Mucosa of stomach (tissue), 1 donor: ENCODE results near the gene FAM3A.
A peak's percentile ranks its signal among the peaks of the same experiment; 100 is the strongest.
"Not testable (repeated sequence)": the region's sequence is repeated elsewhere in the genome, so short reads cannot be mapped to it uniquely, and the experiment has no call there.

Experiments
- H3K27me3 ChIP-seq: one replicate; pipeline ENCODE4 v1.7.0; 2013; ENCODE audit warnings: mild to moderate bottlenecking, low read length; ENCODE audit not compliant: control insufficient read depth, insufficient read depth
- H3K36me3 ChIP-seq: one replicate; pipeline ENCODE4 v1.7.0; 2013; ENCODE audit warnings: low read length; ENCODE audit not compliant: control insufficient read depth, insufficient read depth
- H3K4me1 ChIP-seq: one replicate; pipeline ENCODE4 v1.7.0; 2013; ENCODE audit warnings: mild to moderate bottlenecking, low read length; ENCODE audit not compliant: control insufficient read depth, insufficient read depth
- H3K4me3 ChIP-seq: one replicate; pipeline ENCODE4 v1.7.0; 2013; ENCODE audit warnings: low read length
- H3K9ac ChIP-seq: one replicate; pipeline ENCODE4 v1.7.0; 2013; ENCODE audit warnings: mild to moderate bottlenecking, low read length, moderate library complexity
- H3K9me3 ChIP-seq: one replicate; pipeline ENCODE4 v1.7.0; 2013; ENCODE audit warnings: mild to moderate bottlenecking, low read length, moderate library complexity; ENCODE audit not compliant: control insufficient read depth
- donor health status: Pancreatic carcinoma.

FAM3A gene, protein sequence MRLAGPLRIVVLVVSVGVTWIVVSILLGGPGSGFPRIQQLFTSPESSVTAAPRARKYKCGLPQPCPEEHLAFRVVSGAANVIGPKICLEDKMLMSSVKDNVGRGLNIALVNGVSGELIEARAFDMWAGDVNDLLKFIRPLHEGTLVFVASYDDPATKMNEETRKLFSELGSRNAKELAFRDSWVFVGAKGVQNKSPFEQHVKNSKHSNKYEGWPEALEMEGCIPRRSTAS

DNA sequence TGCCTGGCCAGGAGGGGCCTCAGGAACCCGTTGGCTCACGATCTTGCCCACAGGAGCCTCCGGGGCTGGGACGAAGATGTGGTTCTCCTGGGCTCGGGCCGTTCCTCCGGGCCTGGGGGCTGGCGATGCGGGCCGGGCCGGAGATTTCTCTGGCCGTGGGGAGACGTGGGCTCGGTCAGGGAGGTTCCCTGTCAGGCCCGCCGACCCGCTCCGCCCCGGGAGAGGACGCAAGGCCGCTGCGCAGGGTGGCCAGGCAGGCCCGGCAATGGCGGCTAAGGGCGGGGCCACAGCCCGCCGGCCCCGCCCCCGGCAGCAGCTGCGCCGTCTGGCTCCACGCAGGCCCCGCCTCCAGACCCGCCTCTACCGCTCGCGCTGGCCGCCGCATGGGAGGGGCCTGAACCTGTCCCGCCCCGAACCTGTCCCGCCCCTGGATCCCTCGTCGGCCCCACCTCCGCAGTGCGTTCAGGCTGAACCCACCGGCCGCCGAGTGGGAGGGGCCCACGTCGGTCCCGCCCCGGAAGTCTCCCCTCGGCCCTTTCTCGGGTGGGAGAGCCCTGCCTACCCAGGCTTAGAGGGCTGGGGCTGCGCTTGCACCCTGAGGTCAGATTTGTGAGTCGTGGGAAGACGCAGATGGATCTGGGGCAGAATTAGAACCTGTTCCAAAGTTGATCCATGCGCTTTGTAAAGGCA, at the start of gene FAM3A:
Gene FAM3A, minus strand, starts transcription at position 267 of the 690 bp plus-strand sequence. CDS start 460 bp downstream, outside the sequence.
- Histone ChIP-seq H3K4me1 (peaks cover 9% of the 10 kb centered on the region), H3K36me3 (no peaks in the 10 kb centered on the region), H3K4me3 (peak within 1 kb of the TSS; percentile 77), H3K9ac (peak within 1 kb of the TSS; percentile 90), H3K27me3 (no peaks in the 10 kb centered on the region), H3K9me3 (no peaks in the 10 kb centered on the region)

DNA sequence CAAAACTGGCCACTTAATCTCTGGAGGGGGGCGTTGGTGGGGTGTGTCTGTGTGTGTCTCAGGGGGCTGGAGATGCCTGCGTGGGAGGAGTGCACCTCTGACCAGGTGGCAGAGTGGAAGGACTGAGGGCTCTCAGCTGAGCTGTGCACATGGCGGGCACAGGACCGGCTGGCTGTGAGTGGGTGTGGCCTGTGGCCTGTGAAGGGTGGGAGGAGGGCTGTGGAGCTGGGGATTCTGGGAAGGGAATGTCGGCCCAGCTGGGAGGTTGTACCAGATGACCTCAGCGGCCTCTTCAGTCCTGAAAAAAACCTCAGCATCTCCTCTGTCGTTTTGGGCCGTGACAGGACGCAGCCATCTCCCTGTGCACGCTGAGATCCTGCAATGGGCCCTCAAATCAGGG, 46.3 kb upstream of the FAM3A start:
- H3K9ac ChIP-seq, H3K9me3 ChIP-seq: not testable (repeated sequence)

DNA sequence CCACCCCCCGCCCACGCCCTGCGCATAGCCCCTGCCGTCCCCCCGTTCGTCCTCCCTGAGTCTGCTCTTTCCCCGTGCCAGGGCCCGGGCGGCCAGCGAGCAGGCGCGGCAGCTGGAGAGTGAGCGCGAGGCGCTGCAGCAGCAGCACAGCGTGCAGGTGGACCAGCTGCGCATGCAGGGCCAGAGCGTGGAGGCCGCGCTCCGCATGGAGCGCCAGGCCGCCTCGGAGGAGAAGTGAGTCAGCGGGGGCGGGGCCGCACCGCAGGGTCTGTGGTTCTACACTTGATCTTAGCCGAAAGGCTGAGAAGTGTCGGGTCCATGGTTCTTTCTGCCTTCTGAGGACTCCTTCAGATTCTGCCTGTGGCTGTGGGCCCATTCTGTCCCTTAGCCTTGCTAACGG, 44.3 kb upstream of the FAM3A start:
- not testable (repeated sequence) for H3K9ac ChIP-seq, H3K4me1 ChIP-seq, H3K36me3 ChIP-seq, H3K4me3 ChIP-seq, H3K27me3 ChIP-seq, H3K9me3 ChIP-seq

More for the DNA sequence above, 46.3 kb upstream of the FAM3A start:
- H3K27me3 ChIP-seq, H3K4me3 ChIP-seq, H3K36me3 ChIP-seq, H3K4me1 ChIP-seq: not testable (repeated sequence)

DNA sequence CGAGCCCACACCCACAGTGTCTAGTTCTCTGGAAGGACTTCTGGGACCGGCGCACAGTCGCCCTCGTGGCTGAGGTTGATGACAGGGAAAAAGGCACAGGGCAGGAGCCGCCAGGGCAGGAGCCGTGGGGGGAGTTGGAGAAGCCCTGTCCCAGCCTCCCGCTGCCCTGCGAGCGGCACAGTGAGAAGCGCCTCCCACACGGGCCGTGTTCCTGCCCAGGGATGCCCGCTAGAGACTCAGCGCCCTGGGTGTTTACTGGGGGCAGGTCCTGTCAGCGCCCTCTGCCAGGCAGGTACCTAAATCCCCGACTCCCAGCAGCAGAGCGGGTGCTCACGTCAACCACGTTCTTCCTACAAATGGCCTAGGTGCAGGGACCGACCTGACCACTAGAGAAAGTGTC, 42.9 kb upstream of the FAM3A start:
- not testable (repeated sequence) for H3K9me3 ChIP-seq, H3K9ac ChIP-seq, H3K36me3 ChIP-seq, H3K4me3 ChIP-seq, H3K27me3 ChIP-seq, H3K4me1 ChIP-seq

DNA sequence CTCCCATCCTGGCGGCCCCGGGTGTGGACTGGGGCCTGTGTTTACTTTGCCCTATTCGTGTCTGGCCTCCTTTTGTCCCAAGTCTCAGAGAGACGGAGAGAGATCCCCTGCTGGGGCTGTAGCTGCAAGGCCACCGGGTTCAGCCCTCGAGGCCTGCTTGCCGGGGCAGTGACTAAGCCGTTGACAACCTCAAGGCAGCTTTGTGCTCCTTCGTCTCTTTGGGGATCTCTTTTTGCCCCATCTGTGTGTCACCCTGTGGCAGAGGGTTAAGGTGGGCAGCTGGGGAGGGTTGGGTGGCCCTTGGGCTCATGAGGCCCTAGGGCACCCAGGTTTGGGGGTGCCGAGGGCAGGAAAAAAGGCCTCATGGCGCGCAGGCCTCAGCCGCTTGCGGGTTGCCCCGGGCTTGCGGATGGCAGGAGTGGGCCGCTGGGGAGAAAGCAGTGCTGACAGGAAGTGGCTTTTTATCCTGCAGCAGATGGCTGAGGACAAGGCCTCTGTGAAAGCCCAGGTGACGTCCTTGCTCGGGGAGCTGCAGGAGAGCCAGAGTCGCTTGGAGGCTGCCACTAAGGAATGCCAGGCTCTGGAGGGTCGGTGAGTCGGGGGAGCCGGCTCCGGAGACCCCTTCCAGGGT, 42.1 kb upstream of the FAM3A start:
- not testable (repeated sequence) for H3K4me3 ChIP-seq, H3K4me1 ChIP-seq, H3K27me3 ChIP-seq, H3K9ac ChIP-seq, H3K36me3 ChIP-seq, H3K9me3 ChIP-seq

DNA sequence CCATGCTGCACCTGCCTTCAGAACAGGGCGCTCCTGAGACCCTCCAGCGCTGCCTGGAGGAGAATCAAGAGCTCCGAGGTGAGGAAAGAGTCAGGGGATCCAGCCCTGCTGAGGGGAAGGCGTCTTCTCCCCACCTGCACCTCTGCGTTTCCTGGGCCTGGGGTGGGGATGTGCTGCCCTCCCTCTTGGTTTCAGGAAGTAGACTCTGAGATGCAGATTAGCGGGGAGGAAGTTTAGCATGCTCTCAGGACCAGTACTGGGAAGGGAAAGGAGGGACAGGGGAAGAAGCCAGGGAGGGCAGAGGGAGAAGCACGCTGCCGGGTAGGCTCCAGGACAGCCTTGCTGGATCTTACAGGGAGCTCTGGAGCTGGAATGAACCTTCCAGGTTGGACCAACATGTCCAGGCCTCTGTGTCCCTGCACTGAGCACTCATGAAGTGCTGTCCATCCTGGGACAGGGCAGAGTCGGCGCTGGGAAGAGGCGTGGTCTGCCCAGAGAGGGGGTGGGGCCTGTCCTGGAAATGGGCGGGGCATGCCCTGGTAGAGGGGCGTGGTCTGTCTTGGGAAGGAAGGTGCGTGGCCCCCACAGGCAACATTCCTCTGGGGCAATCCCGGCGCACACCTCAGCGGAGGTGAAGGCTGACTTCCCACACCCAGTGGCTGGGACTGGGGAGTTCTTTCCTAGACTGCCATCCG, 36.2 kb upstream of the FAM3A start:
- not testable (repeated sequence) for H3K9ac ChIP-seq, H3K4me1 ChIP-seq, H3K9me3 ChIP-seq, H3K4me3 ChIP-seq, H3K27me3 ChIP-seq, H3K36me3 ChIP-seq

DNA sequence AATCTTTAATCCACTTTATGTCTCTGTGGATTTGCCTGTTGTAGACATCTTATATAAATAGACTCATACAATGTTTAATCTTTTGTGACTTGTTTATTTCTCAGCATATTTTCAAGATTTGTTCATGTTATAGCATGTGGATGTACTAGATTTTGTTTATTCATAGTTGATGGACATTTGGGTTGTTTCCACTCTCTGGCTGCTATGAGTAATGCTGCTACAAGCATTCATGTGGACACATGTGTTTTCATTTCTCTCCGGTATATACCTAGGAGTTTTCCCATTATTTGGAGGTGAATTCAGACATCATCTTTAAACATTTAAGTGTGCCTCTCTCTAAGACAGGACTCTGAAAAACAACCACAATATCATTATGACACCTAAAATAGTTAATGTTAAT, 33.7 kb upstream of the FAM3A start:
- Histone ChIP-seq H3K4me3 (no peak overlapping the region), H3K9ac (no peak overlapping the region), H3K9me3 (no peaks in the 10 kb centered on the region), H3K27me3 (no peaks in the 10 kb centered on the region), H3K4me1 (no peaks in the 10 kb centered on the region), H3K36me3 (no peaks in the 10 kb centered on the region)

DNA sequence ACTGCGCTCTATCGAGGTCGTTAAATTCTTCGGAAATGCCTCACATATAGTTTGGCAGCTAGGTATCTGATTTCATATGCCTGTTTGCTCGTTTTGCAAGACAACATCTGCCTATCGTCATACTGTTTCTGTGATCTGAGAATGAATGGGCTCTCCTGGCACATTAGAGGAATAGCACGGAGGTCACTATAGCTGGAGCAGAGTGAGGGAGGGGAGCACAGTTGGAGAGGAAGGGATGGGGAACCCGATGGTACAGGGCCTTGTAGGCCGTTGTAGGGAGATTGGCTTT, 31.9 kb upstream of the FAM3A start:
- no peaks in the 10 kb centered on the region for H3K27me3 ChIP-seq
- no peaks in the 10 kb centered on the region for H3K9me3 ChIP-seq
- peak overlapping the region; percentile 82 for H3K4me3 ChIP-seq
- peak overlapping the region; percentile 83 for H3K9ac ChIP-seq
- H3K4me1 ChIP-seq = peaks cover 3% of the 10 kb centered on the region
- no peaks in the 10 kb centered on the region for H3K36me3 ChIP-seq

DNA sequence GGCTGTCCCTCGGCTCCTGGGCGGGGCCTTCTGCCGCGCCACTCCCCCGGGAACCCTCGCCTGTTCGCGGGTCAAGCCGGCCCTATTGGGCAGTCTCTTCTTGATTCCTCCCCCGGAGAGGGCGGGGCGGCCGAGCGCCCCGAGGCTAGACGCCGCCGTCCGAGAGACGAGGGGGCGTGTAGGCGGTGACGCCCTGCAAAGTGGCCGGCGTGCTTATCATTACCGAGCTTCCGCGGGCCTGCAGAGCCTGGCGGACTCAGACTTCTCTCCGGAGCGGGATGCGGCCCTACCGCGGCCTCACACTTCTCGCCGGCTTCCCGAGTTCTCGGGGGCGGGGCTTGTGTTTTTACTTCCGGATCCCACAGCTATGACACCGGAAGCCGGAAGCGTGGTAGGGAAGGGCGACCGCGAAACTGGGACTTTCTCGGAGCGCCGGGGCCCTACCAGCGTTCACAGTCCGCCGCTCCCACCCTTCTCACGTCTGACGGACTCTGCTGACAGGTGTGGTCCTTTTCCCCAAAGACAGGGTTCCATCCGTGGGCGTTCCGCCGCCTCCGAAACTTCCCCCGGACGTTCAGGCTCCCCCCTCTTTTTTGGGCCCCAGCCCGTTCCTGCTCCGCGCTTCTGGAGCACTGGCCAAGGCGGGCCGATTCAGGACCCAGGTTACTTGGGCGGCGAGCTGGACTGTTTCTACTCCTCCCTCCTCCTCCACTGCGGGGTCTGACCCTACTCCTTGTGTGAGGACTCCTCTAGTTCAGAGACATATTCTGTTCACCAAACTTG, 31.4 kb upstream of the FAM3A start, which contains the start of gene IKBKG:
Gene IKBKG, plus strand, starts transcription at position 376 of the 783 bp plus-strand sequence. CDS start 4,383 bp downstream, outside the sequence.
- H3K9me3 ChIP-seq = no peaks in the 10 kb centered on the region
- peaks cover 7% of the 10 kb centered on the region for H3K4me1 ChIP-seq
- peak within 1 kb of the TSS; percentile 82 for H3K4me3 ChIP-seq
- H3K9ac ChIP-seq = peak within 1 kb of the TSS; percentile 83
- H3K27me3 ChIP-seq = no peaks in the 10 kb centered on the region
- H3K36me3 ChIP-seq = no peaks in the 10 kb centered on the region

DNA sequence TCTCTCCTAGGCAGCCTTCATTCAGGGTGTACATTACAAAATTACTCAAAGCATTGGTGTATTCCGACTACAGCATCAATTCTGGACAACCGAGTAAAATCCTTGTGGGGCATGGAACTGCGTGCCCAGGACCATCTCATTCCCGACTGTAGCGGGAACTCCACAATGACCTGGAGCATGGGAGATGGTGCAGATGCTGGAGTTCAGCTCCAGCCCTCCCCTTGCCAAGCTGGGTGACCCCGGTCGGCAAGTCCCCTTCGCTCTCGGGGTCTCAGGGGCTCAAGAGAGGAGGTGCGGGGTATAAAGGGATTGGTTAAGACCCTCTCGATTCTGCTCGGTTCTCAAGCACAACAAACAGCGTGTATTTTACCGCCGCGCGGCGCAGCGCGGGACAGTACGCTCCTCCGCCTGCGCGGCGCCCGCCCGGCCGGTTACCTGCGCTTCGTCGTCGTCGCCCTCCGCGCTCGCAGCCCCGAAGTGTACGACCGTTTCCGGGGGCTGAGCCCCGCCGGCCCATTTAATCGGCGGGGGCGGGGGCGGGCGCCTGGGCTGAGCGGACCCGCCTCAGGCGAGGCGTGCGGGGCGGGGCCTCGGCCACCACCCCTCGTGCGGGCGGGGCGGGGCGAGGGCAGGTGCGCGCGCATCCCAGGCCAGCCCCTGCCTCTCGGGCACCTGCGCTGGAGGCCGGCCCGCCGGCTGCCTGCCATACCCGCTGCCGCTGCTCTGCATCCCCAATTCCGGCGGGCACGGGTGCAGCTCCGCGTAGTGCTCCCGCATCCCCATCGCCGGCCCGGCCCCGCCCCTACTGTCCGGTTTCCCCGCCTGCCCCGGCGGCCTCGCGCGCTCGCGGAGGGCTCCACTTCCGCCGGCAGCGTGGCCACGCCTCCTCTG, 30.6 kb upstream of the FAM3A start, which contains the start of gene G6PD:
Gene G6PD, minus strand, starts transcription at position 493 of the 891 bp plus-strand sequence. CDS start 691 bp downstream, outside the sequence.
- Histone ChIP-seq H3K9ac (peak within 1 kb of the TSS; percentile 83), H3K4me1 (peaks cover 16% of the 10 kb centered on the region), H3K9me3 (no peaks in the 10 kb centered on the region), H3K36me3 (no peaks in the 10 kb centered on the region), H3K4me3 (peak within 1 kb of the TSS; percentile 82), H3K27me3 (no peaks in the 10 kb centered on the region)
